PC-3 (cell line): Measurements from ENCODE around the gene FOXP1. TPM values are rescaled to one million over a fixed set of nuclear protein-coding genes. Genes with fewer than 3 reads are reported as not detected.

Experiments used
- ATAC-seq: fragments of 200-7000 bp; cut with Tn5 transposase; 2 replicates; pipeline ENCODE4 v1.9.1; 2020; ENCODE audit warnings: mild to moderate bottlenecking, moderate library complexity
- BruUV-seq: library from RNA; stranded (reverse); fragments of 400-500 nt; replicated peaks from 2 replicates; lab custom pipeline; 2021; lab: Mats Ljungman, UMichigan
- CTCF ChIA-PET: fragments of 300-600 bp; sonication (Branson Sonifier 250); formaldehyde crosslinking; loops from one replicate; lab custom pipeline; 2022; ENCODE audit warnings: antibody characterized with exemption; lab: Charles Lee
- POLR2A ChIA-PET: fragments of 300-600 bp; sonication (Branson Sonifier 250); formaldehyde crosslinking; loops from one replicate; lab custom pipeline; 2022; ENCODE audit warnings: antibody characterized with exemption; ENCODE audit not compliant: unreplicated experiment; lab: Charles Lee
- DNase-seq: peaks from one replicate; pipeline ENCODE4 v3.0.0-alpha.2; 2015
- H2AFZ ChIP-seq: fragments of 300-600 bp; sonication (generic); 2 replicates; pipeline ENCODE4 v1.6.0; 2016; ENCODE audit warnings: antibody characterized with exemption, low read length
- H3F3A ChIP-seq: fragments of 300-600 bp; sonication (generic); one replicate; pipeline ENCODE4 v1.6.0; 2017; ENCODE audit warnings: antibody characterized with exemption, low read length, control low read depth, mild to moderate bottlenecking; ENCODE audit not compliant: unreplicated experiment
- H3K27ac ChIP-seq: fragments of 300-600 bp; sonication (generic); 2 replicates; pipeline ENCODE4 v1.5.1; 2016; ENCODE audit warnings: mild to moderate bottlenecking, low read length
- H3K27me3 ChIP-seq: fragments of 300-600 bp; sonication (generic); 2 replicates; pipeline ENCODE4 v1.6.1; 2016; ENCODE audit warnings: low read length, mixed read lengths
- H3K36me3 ChIP-seq: fragments of 300-600 bp; sonication (generic); 2 replicates; pipeline ENCODE4 v1.6.1; 2016; ENCODE audit warnings: low read depth, mixed run types, low read length, mixed read lengths
- H3K4me1 ChIP-seq: fragments of 300-600 bp; sonication (generic); 2 replicates; pipeline ENCODE4 v1.5.1; 2016; ENCODE audit warnings: low read length; ENCODE audit not compliant: insufficient read depth
- H3K4me2 ChIP-seq: fragments of 300-600 bp; sonication (generic); 2 replicates; pipeline ENCODE4 v1.6.0; 2016; ENCODE audit warnings: low read length
- H3K4me3 ChIP-seq: fragments of 300-600 bp; sonication (generic); 2 replicates; pipeline ENCODE4 v1.5.1; 2016; ENCODE audit warnings: mild to moderate bottlenecking, low read length, mixed read lengths
- H3K79me2 ChIP-seq: fragments of 300-600 bp; sonication (generic); 2 replicates; pipeline ENCODE4 v1.6.1; 2017; ENCODE audit warnings: low read length, mixed read lengths
- H3K9ac ChIP-seq: fragments of 300-600 bp; sonication (generic); 2 replicates; pipeline ENCODE4 v1.6.0; 2016; ENCODE audit warnings: mild to moderate bottlenecking, low read length
- H3K9me2 ChIP-seq: fragments of 300-600 bp; sonication (generic); replicated peaks from 2 replicates; pipeline ENCODE4 v1.6.1; 2016; ENCODE audit warnings: mixed run types, low read length, mixed read lengths
- H3K9me3 ChIP-seq: fragments of 300-600 bp; sonication (generic); 2 replicates; pipeline ENCODE4 v1.6.1; 2016; ENCODE audit warnings: low read length, mixed read lengths
- H4K20me1 ChIP-seq: fragments of 300-600 bp; sonication (generic); 2 replicates; pipeline ENCODE4 v1.6.1; 2016; ENCODE audit warnings: low read length, mixed read lengths
- EZH2 ChIP-seq: fragments of 300-600 bp; sonication (generic); IDR thresholded peaks from one replicate; pipeline ENCODE4 v1.6.1; 2017; ENCODE audit warnings: antibody characterized with exemption, mild to moderate bottlenecking, low read length; ENCODE audit not compliant: unreplicated experiment
- EZH2phosphoT487 ChIP-seq: fragments of 300-600 bp; sonication (generic); IDR thresholded peaks from 2 replicates; pipeline ENCODE4 v1.6.1; 2018; ENCODE audit warnings: mild to moderate bottlenecking, antibody characterized with exemption, low read length, borderline replicate concordance
- intact Hi-C: fragments of 100-400 bp; cut with micrococcal nuclease; formaldehyde crosslinking; loops from 2 replicates; pipeline ENCODE4 v1.9.0; 2023
- total RNA-seq: library from RNA; depleted of rRNA; stranded (reverse); fragments of >200 nt; gene quantifications from 2 replicates; pipeline ENCODE4 v1.2.3, GENCODE V29; 2014
- TF ChIP-seq, protein P1 (sequence below): fragments of 300-600 bp; sonication (generic); conservative IDR thresholded peaks from 2 replicates; pipeline ENCODE4 v1.5.1; 2017; ENCODE audit warnings: antibody characterized with exemption, low read depth, mild to moderate bottlenecking, low read length

Gene FOXP1
- total RNA-seq, 1 experiment from 2014 or later: 35.3 TPM

DNA sequence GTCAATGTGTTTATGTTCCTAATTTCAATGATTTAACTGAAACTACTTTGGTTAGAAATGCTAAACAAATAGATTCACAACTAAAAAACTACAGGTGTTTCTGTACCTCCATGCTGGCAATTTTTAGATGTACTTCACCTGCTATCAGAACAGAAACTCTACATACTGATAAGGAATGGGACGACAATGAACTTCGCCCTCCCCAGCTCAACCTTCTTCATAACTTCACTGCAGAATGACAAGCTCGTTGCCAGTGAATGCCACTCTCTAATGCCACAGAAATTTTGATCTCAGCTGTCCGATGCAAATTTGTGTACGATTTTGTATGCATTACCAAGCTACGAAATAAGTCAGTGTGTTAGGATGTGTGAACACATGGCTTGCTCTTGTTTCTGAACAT is 133.4 kb downstream of the FOXP1 start:
- Histone ChIP-seq H3K9me2 (no peaks in the 10 kb centered on the region), H3K4me1 (peaks cover 25% of the 10 kb centered on the region), H3K27me3 (no peaks in the 10 kb centered on the region), H3K9ac (no peak overlapping the region), H3K36me3 (no peaks in the 10 kb centered on the region), H2AFZ (no peak overlapping the region), H3K4me2 (no peak overlapping the region), H3F3A (no peaks in the 10 kb centered on the region), H3K4me3 (no peak overlapping the region), H3K79me2 (no peaks in the 10 kb centered on the region), H3K27ac (no peak overlapping the region), H4K20me1 (no peaks in the 10 kb centered on the region), H3K9me3 (no peaks in the 10 kb centered on the region)
- BruUV-seq: no TSS peak
- ATAC-seq: no peak
- POLR2A ChIA-PET: interaction anchor here (0.6 kb wide), 1 partner anchor 24 kb away, joined by 10 read pairs; no protein-coding TSS in a partner anchor
- TF ChIP-seq EZH2: no peak
- TF ChIP-seq, protein P1, sequence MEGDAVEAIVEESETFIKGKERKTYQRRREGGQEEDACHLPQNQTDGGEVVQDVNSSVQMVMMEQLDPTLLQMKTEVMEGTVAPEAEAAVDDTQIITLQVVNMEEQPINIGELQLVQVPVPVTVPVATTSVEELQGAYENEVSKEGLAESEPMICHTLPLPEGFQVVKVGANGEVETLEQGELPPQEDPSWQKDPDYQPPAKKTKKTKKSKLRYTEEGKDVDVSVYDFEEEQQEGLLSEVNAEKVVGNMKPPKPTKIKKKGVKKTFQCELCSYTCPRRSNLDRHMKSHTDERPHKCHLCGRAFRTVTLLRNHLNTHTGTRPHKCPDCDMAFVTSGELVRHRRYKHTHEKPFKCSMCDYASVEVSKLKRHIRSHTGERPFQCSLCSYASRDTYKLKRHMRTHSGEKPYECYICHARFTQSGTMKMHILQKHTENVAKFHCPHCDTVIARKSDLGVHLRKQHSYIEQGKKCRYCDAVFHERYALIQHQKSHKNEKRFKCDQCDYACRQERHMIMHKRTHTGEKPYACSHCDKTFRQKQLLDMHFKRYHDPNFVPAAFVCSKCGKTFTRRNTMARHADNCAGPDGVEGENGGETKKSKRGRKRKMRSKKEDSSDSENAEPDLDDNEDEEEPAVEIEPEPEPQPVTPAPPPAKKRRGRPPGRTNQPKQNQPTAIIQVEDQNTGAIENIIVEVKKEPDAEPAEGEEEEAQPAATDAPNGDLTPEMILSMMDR: no peak
- no peak for TF ChIP-seq EZH2phosphoT487
- CTCF ChIA-PET: no interaction called here
- intact Hi-C loops: no loop called here
- no peak for DNase-seq

DNA sequence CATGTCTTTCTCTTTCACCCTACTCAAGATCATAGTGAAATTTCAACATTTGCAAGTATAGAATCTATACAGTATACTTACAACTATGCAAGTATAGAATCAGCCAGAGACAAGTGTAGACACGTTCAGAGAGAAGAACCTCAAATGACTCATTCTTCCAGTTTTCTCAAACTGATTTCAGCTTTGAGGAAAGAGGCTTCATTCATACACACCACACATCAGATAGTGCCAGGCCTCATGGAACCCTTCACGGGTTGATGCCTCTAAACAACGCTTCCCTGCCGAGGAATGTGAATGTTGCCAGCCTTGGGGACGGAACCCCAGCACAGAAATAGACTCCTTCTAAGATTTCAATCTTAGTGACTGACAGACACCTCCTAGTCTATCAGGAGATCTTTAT is 135.7 kb downstream of the FOXP1 start:
- intact Hi-C loops: loop anchor here (10.0 kb wide), 1 partner anchor 343 kb away; no protein-coding TSS in a partner anchor

DNA sequence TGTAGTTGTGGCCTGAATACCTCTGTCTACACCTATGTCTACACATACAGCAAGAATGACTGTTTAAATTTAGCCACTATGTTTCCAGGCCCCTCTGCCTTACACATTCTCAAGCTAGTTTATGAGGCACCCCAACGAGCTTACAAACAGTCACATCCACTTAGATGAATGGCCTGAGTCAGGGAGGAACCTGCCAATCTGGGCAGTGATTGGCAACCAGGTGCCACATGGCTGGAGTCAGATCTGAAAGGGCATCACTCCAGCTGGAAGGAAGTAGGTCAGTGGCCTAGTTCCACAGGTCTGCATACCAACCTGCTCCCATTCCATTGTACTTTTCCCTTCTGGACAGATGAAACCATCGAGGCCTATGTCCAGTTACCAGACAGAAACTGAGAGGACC is 136.3 kb downstream of the FOXP1 start:
- no TSS peak for BruUV-seq

More for the DNA sequence above, 135.7 kb downstream of the FOXP1 start:
- no peak for TF ChIP-seq EZH2phosphoT487
- TF ChIP-seq EZH2: no peak
- TF ChIP-seq, protein P1: no peak
- Histone ChIP-seq H3F3A (no peaks in the 10 kb centered on the region), H3K9me3 (no peaks in the 10 kb centered on the region), H3K9ac (no peak overlapping the region), H2AFZ (no peak overlapping the region), H3K4me1 (peaks cover 22% of the 10 kb centered on the region), H4K20me1 (no peaks in the 10 kb centered on the region), H3K27me3 (no peaks in the 10 kb centered on the region), H3K36me3 (no peaks in the 10 kb centered on the region), H3K9me2 (no peaks in the 10 kb centered on the region), H3K79me2 (0 out of 2 replicates have a peak, but pooled peaks cover 3% of the 10 kb centered on the region), H3K4me3 (no peak overlapping the region), H3K4me2 (no peak overlapping the region), H3K27ac (no peak overlapping the region)
- no peak for DNase-seq
- ChIA-PET POLR2A (no interaction called here), CTCF (no interaction called here)
- no TSS peak for BruUV-seq
- ATAC-seq: no peak

More for the DNA sequence above, 136.3 kb downstream of the FOXP1 start:
- Histone ChIP-seq H3K36me3 (no peaks in the 10 kb centered on the region), H3K9me2 (no peaks in the 10 kb centered on the region), H3K9me3 (no peaks in the 10 kb centered on the region), H3K27me3 (no peaks in the 10 kb centered on the region), H2AFZ (no peak overlapping the region), H3K27ac (no peak overlapping the region), H3K9ac (no peak overlapping the region), H3F3A (no peaks in the 10 kb centered on the region), H3K79me2 (0 out of 2 replicates have a peak, but pooled peaks cover 3% of the 10 kb centered on the region), H3K4me2 (no peak overlapping the region), H4K20me1 (no peaks in the 10 kb centered on the region), H3K4me1 (peaks cover 22% of the 10 kb centered on the region), H3K4me3 (no peak overlapping the region)
- ATAC-seq (no peak), DNase-seq (peak; percentile 15)
- CTCF ChIA-PET: no interaction called here
- POLR2A ChIA-PET: no interaction called here
- TF ChIP-seq, protein P1: no peak
- no peak for TF ChIP-seq EZH2phosphoT487
- no peak for TF ChIP-seq EZH2
- intact Hi-C loops: loop anchor here (10.0 kb wide), 1 partner anchor 342 kb away; no protein-coding TSS in a partner anchor
